Psoas muscle (tissue), 8 donors: Measurements from ENCODE around the gene SIGLEC1. TPM values are rescaled to one million over a fixed set of nuclear protein-coding genes. Genes with fewer than 3 reads are reported as not detected.

Source experiments
- ATAC-seq, 4 donors: fragments of 200-7000 bp; cut with Tn5 transposase; one replicate each; pipeline ENCODE4 v1.9.1; 2020; ENCODE audit warnings: moderate library complexity in 3 of 4, mild to moderate bottlenecking in 2 of 4
- DNase-seq, 2 donors: peaks; one replicate each; pipeline ENCODE4 v3.0.0-alpha.2; 2020
- H3K27ac ChIP-seq: fragments of 200-600 bp; one replicate; pipeline ENCODE4 v1.8.0; 2022
- H3K27me3 ChIP-seq, 3 donors: fragments of 200-600 bp in 1 of 3; one replicate each; pipeline versions ENCODE4 v1.6.1 to v1.8.0; 2013 to 2022; ENCODE audit warnings: low read length in 2 of 3, mild to moderate bottlenecking in 2 of 3, moderate library complexity in 1 of 3; ENCODE audit not compliant: insufficient read depth in 3 of 3
- H3K36me3 ChIP-seq, 2 donors: fragments of 200-600 bp in 1 of 2; one replicate each; pipeline versions ENCODE4 v1.6.1 to v1.8.0; 2013 to 2022; ENCODE audit warnings: low read depth in 1 of 2, mild to moderate bottlenecking in 1 of 2, moderate library complexity in 1 of 2; ENCODE audit not compliant: insufficient read depth in 1 of 2
- H3K4me1 ChIP-seq: fragments of 200-600 bp; one replicate; pipeline ENCODE4 v1.8.0; 2022
- H3K4me3 ChIP-seq: fragments of 200-600 bp; one replicate; pipeline ENCODE4 v1.8.0; 2022; ENCODE audit warnings: mild to moderate bottlenecking
- H3K9me3 ChIP-seq: fragments of 200-600 bp; one replicate; pipeline ENCODE4 v1.8.0; 2022
- WGBS, 3 donors: extraction: QIAGEN DNeasy Blood & Tissue Kit; methylation state at CpG; one replicate each; pipeline versions ENCODE4 v1.1.6 to v1.1.7; 2013; 5-methylcytosine and 5-hydroxymethylcytosine counted together
- intact Hi-C, 2 donors: fragments of 100-400 bp; cut with DNase I; formaldehyde crosslinking; loops; one replicate each; pipeline versions ENCODE4 v1.11.0 to v1.14.2; 2022
- polyA plus RNA-seq, 3 donors: library from polyadenylated mRNA; stranded (reverse); fragments of 200-250 nt; gene quantifications; one replicate each; pipeline ENCODE4 v1.2.3, GENCODE V29; 2013
- total RNA-seq, 4 donors: library from RNA; stranded (reverse); fragmentation: NEBNext Ultra II Directional in 2 of 4; extraction: Animal tissue kit (Norgen Biotek cat#: 25700) in 2 of 4; gene quantifications; one replicate each; pipeline versions ENCODE4 v1.2.1 to v1.2.4, GENCODE V29; 2021 to 2023
- TF ChIP-seq, protein P1 (sequence below): fragments of 200-600 bp; IDR thresholded peaks from one replicate; pipeline ENCODE4 v1.8.0; 2022; ENCODE audit warnings: antibody characterized with exemption
- donor health status: healthy with polysubstance abuse.
- donor health status: DM: no; HTN: no; CAD: no; lungs with moderate emphysema.
- donor health status: Bipolar disorder and iron deficiency.
- donor health status: healthy.
- donor health status: DM: yes; HTN: yes; CAD: no.
- donor health status: DM: no; HTN: no; CAD: no.
- donor health status: DM: no; HTN: no; CAD: no.
- donor health status: DM: yes; HTN: yes; CAD: no.

Gene SIGLEC1
- total and polyA plus RNA-seq, 7 donors = 0.98 to 6.2 (median 2.6) TPM

GRCh38 chr20:3747471-3747870 is 35.1 kb upstream of the SIGLEC1 start:
- Histone ChIP-seq H3K36me3 (no peaks in the 10 kb centered on the region), H3K4me1 (no peaks in the 10 kb centered on the region), H3K9me3 (no peaks in the 10 kb centered on the region), H3K27ac (no peak overlapping the region), H3K27me3 (peaks cover 0 to 54% (median 6%) of the 10 kb centered on the region in 3 donors), H3K4me3 (no peak overlapping the region)
- TF ChIP-seq, protein P1, sequence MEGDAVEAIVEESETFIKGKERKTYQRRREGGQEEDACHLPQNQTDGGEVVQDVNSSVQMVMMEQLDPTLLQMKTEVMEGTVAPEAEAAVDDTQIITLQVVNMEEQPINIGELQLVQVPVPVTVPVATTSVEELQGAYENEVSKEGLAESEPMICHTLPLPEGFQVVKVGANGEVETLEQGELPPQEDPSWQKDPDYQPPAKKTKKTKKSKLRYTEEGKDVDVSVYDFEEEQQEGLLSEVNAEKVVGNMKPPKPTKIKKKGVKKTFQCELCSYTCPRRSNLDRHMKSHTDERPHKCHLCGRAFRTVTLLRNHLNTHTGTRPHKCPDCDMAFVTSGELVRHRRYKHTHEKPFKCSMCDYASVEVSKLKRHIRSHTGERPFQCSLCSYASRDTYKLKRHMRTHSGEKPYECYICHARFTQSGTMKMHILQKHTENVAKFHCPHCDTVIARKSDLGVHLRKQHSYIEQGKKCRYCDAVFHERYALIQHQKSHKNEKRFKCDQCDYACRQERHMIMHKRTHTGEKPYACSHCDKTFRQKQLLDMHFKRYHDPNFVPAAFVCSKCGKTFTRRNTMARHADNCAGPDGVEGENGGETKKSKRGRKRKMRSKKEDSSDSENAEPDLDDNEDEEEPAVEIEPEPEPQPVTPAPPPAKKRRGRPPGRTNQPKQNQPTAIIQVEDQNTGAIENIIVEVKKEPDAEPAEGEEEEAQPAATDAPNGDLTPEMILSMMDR = no peak
- intact Hi-C loops = no loop called here
- 72 to 93% (median 73%) methylated on average over 2 of the region's 2 CpGs for WGBS, 3 donors
- ATAC-seq = no peak
- no peak for DNase-seq

DNA sequence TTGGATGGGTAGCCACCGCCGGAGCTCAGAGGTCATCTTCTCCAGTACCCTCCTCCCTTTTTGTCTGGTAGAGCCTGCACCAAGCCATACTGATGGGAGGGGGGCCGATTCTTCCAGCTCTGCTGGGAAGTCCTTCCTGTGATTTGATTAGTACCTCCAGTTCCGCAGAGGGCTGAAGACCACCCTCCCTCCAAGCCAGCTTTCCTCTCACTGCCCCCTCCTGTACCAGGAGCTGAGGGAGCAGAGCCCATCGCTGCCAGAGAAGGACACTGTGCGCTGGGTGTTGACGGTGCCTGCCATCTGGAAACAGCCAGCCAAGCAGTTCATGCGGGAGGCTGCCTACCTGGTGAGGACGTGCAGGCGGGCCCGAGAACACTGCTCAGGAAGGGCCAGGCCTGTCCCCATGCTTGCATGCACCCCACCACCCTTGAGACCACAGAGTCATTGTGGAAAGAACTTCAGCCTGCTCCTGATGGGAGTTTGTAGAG is 33.3 kb upstream of the SIGLEC1 start:
- intact Hi-C loops = no loop called here

DNA sequence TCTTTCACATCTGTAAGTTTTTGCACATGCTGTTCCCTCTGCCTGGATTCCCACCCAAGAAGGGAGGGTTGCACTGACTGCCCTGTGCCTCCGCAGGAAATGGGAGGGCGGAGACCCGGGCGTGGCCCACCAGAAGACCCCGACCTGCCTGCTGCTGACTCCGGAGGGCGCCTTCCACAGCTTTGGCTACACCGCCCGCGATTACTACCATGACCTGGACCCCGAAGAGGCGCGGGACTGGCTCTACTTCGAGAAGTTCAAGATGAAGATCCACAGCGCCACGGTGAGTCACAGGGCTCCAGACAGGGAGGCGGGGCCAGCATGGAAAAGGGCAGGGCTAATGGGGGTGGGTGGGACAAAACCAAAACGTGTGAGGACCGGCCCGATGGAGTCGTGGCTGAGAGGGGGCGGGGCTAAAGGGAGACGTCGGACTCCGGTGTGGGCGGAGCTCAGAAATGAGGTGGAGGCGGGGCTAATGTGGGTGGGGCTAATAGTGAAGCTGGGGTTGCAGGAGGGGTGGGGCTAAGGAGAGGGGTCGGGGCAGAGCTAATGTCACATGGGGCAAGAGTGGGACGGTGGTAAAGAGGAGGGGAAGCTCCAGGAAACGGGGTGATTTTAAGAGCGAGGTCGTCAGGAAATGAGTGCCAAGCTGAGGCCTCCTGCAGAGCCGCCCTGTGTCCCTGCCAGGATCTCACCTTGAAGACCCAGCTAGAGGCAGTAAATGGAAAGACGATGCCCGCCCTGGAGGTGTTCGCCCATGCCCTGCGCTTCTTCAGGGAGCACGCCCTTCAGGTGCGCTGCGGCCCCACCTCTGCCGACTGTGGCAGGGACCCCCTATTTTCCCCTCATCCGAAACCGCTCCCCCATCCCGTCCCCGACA is 32.6 kb upstream of the SIGLEC1 start:
- Histone ChIP-seq H3K27ac (no peak overlapping the region), H3K9me3 (no peaks in the 10 kb centered on the region), H3K4me3 (no peak overlapping the region), H3K4me1 (no peaks in the 10 kb centered on the region), H3K27me3 (peaks cover 0 to 36% (median 3%) of the 10 kb centered on the region in 3 donors), H3K36me3 (no peaks in the 10 kb centered on the region)
- TF ChIP-seq, protein P1 = no peak
- ATAC-seq (peak in 3 of 4 donors; percentile 50 to 62 (median 60)), DNase-seq (peak; percentile 68 to 79)
- 46 to 49% (median 48%) methylated on average over 43 to 45 of the region's 45 CpGs for WGBS, 3 donors
- intact Hi-C loops = no loop called here

More for the DNA sequence above, 33.3 kb upstream of the SIGLEC1 start:
- no peak overlapping the region for H3K4me3 ChIP-seq
- H3K36me3 ChIP-seq = no peaks in the 10 kb centered on the region
- ATAC-seq (no peak), DNase-seq (peak in 1 of 2 donors; percentile 33)
- H3K9me3 ChIP-seq = no peaks in the 10 kb centered on the region
- peaks cover 0 to 43% (median 3%) of the 10 kb centered on the region in 3 donors for H3K27me3 ChIP-seq
- H3K4me1 ChIP-seq = no peaks in the 10 kb centered on the region
- 68 to 74% (median 70%) methylated on average over 11 of the region's 11 CpGs for WGBS, 3 donors
- no peak overlapping the region for H3K27ac ChIP-seq
- TF ChIP-seq, protein P1 = no peak

DNA sequence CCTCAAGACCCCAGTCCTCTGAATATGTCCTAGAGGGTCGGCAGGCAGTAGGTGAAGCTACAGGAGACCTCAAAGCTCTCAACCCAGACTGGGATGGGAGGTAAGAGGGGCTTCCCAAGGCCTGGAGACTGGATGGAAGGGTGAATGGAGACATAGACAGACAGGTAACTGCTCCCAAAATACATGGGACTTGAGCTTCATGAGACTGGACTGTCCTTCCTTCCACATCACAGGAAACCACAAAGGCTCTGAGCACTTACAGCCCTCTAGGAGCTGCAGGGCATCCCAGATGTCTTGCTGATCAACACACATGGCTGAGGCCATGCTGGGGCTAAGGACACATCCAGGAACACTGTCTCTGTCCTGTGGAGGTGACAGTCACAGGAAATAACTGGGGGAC is 31.6 kb upstream of the SIGLEC1 start:
- ATAC-seq (no peak), DNase-seq (no peak)
- H3K4me3 ChIP-seq = no peak overlapping the region
- TF ChIP-seq, protein P1 = no peak
- 79 to 83% (median 83%) methylated on average over 1 of the region's 1 CpG for whole genome bisulfite sequencing, 3 donors
- peaks cover 0 to 26% (median 3%) of the 10 kb centered on the region in 3 donors for H3K27me3 ChIP-seq
- no peaks in the 10 kb centered on the region for H3K4me1 ChIP-seq
- no peak overlapping the region for H3K27ac ChIP-seq
- no peaks in the 10 kb centered on the region for H3K36me3 ChIP-seq
- intact Hi-C loops = no loop called here
- no peaks in the 10 kb centered on the region for H3K9me3 ChIP-seq
